ENCODE results near the gene MUC5AC.

MUC5AC gene

GRCh38 chr11:1118755-1119603 lies 38.8 kb upstream of the MUC5AC start:
- Histone ChIP-seq H3K36me3 (ENCODE audit: control insufficient read depth in 4 of 4, insufficient read depth in 4 of 4, low read length in 3 of 4) (no peaks in the 10 kb centered on the region), H3K4me1 (ENCODE audit: control extremely low read depth in 1 of 4, control insufficient read depth in 4 of 4, insufficient read depth in 4 of 4, low read length in 3 of 4) (no peaks in the 10 kb centered on the region), H3K27ac (ENCODE audit: insufficient read depth in 1 of 2, low read depth in 1 of 2, low read length in 2 of 2, poor library complexity in 1 of 2, severe bottlenecking in 2 of 2) (no peak overlapping the region), H3K9me3 (ENCODE audit: control extremely low read depth in 1 of 5, control insufficient read depth in 4 of 5, insufficient read depth in 2 of 5, low read depth in 1 of 5, low read length in 4 of 5) (no peaks in the 10 kb centered on the region), H3K4me3 (ENCODE audit: control insufficient read depth in 1 of 7, extremely low read depth in 1 of 7, insufficient read depth in 4 of 7, low read depth in 2 of 7, low read length in 6 of 7) (no peak overlapping the region), H3K27me3 (replicated peaks in 2 of 5; ENCODE audit: control insufficient read depth in 4 of 5, insufficient read depth in 5 of 5, low read length in 4 of 5) (peaks cover 0 to 10% (median 0%) of the 10 kb centered on the region in 5 experiments)
- ChIA-PET CTCF (no interaction called here), POLR2A (no interaction called here)
- WGBS (ENCODE audit: insufficient coverage), result 88% methylated on average over 20 of the region's 22 CpGs
- DNase-seq, result no peak

- no peak overlapping the region for H3K27ac ChIP-seq (ENCODE audit: insufficient read depth in 1 of 2, low read depth in 1 of 2, low read length in 2 of 2, poor library complexity in 1 of 2, severe bottlenecking in 2 of 2)
- no peaks in the 10 kb centered on the region for H3K4me1 ChIP-seq (ENCODE audit: control extremely low read depth in 1 of 4, control insufficient read depth in 4 of 4, insufficient read depth in 4 of 4, low read length in 3 of 4)
- no peak for DNase-seq
- 96% methylated on average over 14 of the region's 17 CpGs for WGBS (ENCODE audit: insufficient coverage)
- H3K9me3 ChIP-seq (ENCODE audit: control extremely low read depth in 1 of 5, control insufficient read depth in 4 of 5, insufficient read depth in 2 of 5, low read depth in 1 of 5, low read length in 4 of 5), result no peaks in the 10 kb centered on the region
- ChIA-PET POLR2A (no interaction called here), CTCF (no interaction called here)
- no peak overlapping the region for H3K4me3 ChIP-seq (ENCODE audit: control insufficient read depth in 1 of 7, extremely low read depth in 1 of 7, insufficient read depth in 4 of 7, low read depth in 2 of 7, low read length in 6 of 7)
- no peaks in the 10 kb centered on the region for H3K36me3 ChIP-seq (ENCODE audit: control insufficient read depth in 4 of 4, insufficient read depth in 4 of 4, low read length in 3 of 4)
- peaks cover 0 to 10% (median 0%) of the 10 kb centered on the region in 5 experiments for H3K27me3 ChIP-seq (replicated peaks in 2 of 5; ENCODE audit: control insufficient read depth in 4 of 5, insufficient read depth in 5 of 5, low read length in 4 of 5)
Measured at GRCh38 chr11:1119604-1120146, 38.1 kb upstream of the MUC5AC start.

GRCh38 chr11:1120532-1121330 lies 37.0 kb upstream of the MUC5AC start:
- peaks cover 0 to 10% (median 0%) of the 10 kb centered on the region in 5 experiments for H3K27me3 ChIP-seq (replicated peaks in 2 of 5; ENCODE audit: control insufficient read depth in 4 of 5, insufficient read depth in 5 of 5, low read length in 4 of 5)
- H3K4me1 ChIP-seq (ENCODE audit: control extremely low read depth in 1 of 4, control insufficient read depth in 4 of 4, insufficient read depth in 4 of 4, low read length in 3 of 4), result no peaks in the 10 kb centered on the region
- ChIA-PET POLR2A (no interaction called here), CTCF (no interaction called here)
- no peak overlapping the region for H3K27ac ChIP-seq (ENCODE audit: insufficient read depth in 1 of 2, low read depth in 1 of 2, low read length in 2 of 2, poor library complexity in 1 of 2, severe bottlenecking in 2 of 2)
- no peaks in the 10 kb centered on the region for H3K9me3 ChIP-seq (ENCODE audit: control extremely low read depth in 1 of 5, control insufficient read depth in 4 of 5, insufficient read depth in 2 of 5, low read depth in 1 of 5, low read length in 4 of 5)
- no peaks in the 10 kb centered on the region for H3K36me3 ChIP-seq (ENCODE audit: control insufficient read depth in 4 of 4, insufficient read depth in 4 of 4, low read length in 3 of 4)
- H3K4me3 ChIP-seq (ENCODE audit: control insufficient read depth in 1 of 7, extremely low read depth in 1 of 7, insufficient read depth in 4 of 7, low read depth in 2 of 7, low read length in 6 of 7), result no peak overlapping the region
- 87% methylated on average over 25 of the region's 27 CpGs for whole genome bisulfite sequencing (ENCODE audit: insufficient coverage)
- no peak for DNase-seq

- peaks cover 0 to 10% (median 0%) of the 10 kb centered on the region in 5 experiments for H3K27me3 ChIP-seq (replicated peaks in 2 of 5; ENCODE audit: control insufficient read depth in 4 of 5, insufficient read depth in 5 of 5, low read length in 4 of 5)
- H3K4me1 ChIP-seq (ENCODE audit: control extremely low read depth in 1 of 4, control insufficient read depth in 4 of 4, insufficient read depth in 4 of 4, low read length in 3 of 4), result no peaks in the 10 kb centered on the region
- no peaks in the 10 kb centered on the region for H3K9me3 ChIP-seq (ENCODE audit: control extremely low read depth in 1 of 5, control insufficient read depth in 4 of 5, insufficient read depth in 2 of 5, low read depth in 1 of 5, low read length in 4 of 5)
- no peak for DNase-seq
- H3K36me3 ChIP-seq (ENCODE audit: control insufficient read depth in 4 of 4, insufficient read depth in 4 of 4, low read length in 3 of 4), result no peaks in the 10 kb centered on the region
- no peak overlapping the region for H3K27ac ChIP-seq (ENCODE audit: insufficient read depth in 1 of 2, low read depth in 1 of 2, low read length in 2 of 2, poor library complexity in 1 of 2, severe bottlenecking in 2 of 2)
- no peak overlapping the region for H3K4me3 ChIP-seq (ENCODE audit: control insufficient read depth in 1 of 7, extremely low read depth in 1 of 7, insufficient read depth in 4 of 7, low read depth in 2 of 7, low read length in 6 of 7)
- POLR2A ChIA-PET, result no interaction called here
- CTCF ChIA-PET, result no interaction called here
- WGBS (ENCODE audit: insufficient coverage), result 92% methylated on average over 19 of the region's 19 CpGs
Measured at GRCh38 chr11:1121331-1121812, 36.4 kb upstream of the MUC5AC start.

- no peak for DNase-seq
- no peaks in the 10 kb centered on the region for H3K4me1 ChIP-seq (ENCODE audit: control extremely low read depth in 1 of 4, control insufficient read depth in 4 of 4, insufficient read depth in 4 of 4, low read length in 3 of 4)
- no peak overlapping the region for H3K4me3 ChIP-seq (ENCODE audit: control insufficient read depth in 1 of 7, extremely low read depth in 1 of 7, insufficient read depth in 4 of 7, low read depth in 2 of 7, low read length in 6 of 7)
- WGBS (ENCODE audit: insufficient coverage), result 86% methylated on average over 24 of the region's 28 CpGs
- CTCF ChIA-PET, result interaction anchor here (1.3 kb wide), 1 partner anchor 66 kb away, joined by 3 read pairs; no protein-coding TSS in a partner anchor
- H3K27me3 ChIP-seq (replicated peaks in 2 of 5; ENCODE audit: control insufficient read depth in 4 of 5, insufficient read depth in 5 of 5, low read length in 4 of 5), result peaks cover 0 to 10% (median 0%) of the 10 kb centered on the region in 5 experiments
- H3K9me3 ChIP-seq (ENCODE audit: control extremely low read depth in 1 of 5, control insufficient read depth in 4 of 5, insufficient read depth in 2 of 5, low read depth in 1 of 5, low read length in 4 of 5), result no peaks in the 10 kb centered on the region
- no peak overlapping the region for H3K27ac ChIP-seq (ENCODE audit: insufficient read depth in 1 of 2, low read depth in 1 of 2, low read length in 2 of 2, poor library complexity in 1 of 2, severe bottlenecking in 2 of 2)
- POLR2A ChIA-PET, result no interaction called here
- no peaks in the 10 kb centered on the region for H3K36me3 ChIP-seq (ENCODE audit: control insufficient read depth in 4 of 4, insufficient read depth in 4 of 4, low read length in 3 of 4)
Measured at GRCh38 chr11:1121813-1122663, 35.7 kb upstream of the MUC5AC start.

- Histone ChIP-seq H3K4me1 (ENCODE audit: control extremely low read depth in 1 of 4, control insufficient read depth in 4 of 4, insufficient read depth in 4 of 4, low read length in 3 of 4) (no peaks in the 10 kb centered on the region), H3K27me3 (replicated peaks in 2 of 5; ENCODE audit: control insufficient read depth in 4 of 5, insufficient read depth in 5 of 5, low read length in 4 of 5) (peaks cover 0 to 10% (median 0%) of the 10 kb centered on the region in 5 experiments), H3K4me3 (ENCODE audit: control insufficient read depth in 1 of 7, extremely low read depth in 1 of 7, insufficient read depth in 4 of 7, low read depth in 2 of 7, low read length in 6 of 7) (no peak overlapping the region), H3K27ac (ENCODE audit: insufficient read depth in 1 of 2, low read depth in 1 of 2, low read length in 2 of 2, poor library complexity in 1 of 2, severe bottlenecking in 2 of 2) (no peak overlapping the region), H3K36me3 (ENCODE audit: control insufficient read depth in 4 of 4, insufficient read depth in 4 of 4, low read length in 3 of 4) (no peaks in the 10 kb centered on the region), H3K9me3 (ENCODE audit: control extremely low read depth in 1 of 5, control insufficient read depth in 4 of 5, insufficient read depth in 2 of 5, low read depth in 1 of 5, low read length in 4 of 5) (no peaks in the 10 kb centered on the region)
- 65% methylated on average over 7 of the region's 7 CpGs for WGBS (ENCODE audit: insufficient coverage)
- ChIA-PET CTCF (interaction anchor here (1.3 kb wide), 1 partner anchor 66 kb away, joined by 3 read pairs; no protein-coding TSS in a partner anchor), POLR2A (no interaction called here)
- DNase-seq, result no peak
Measured at GRCh38 chr11:1122664-1123002, 35.1 kb upstream of the MUC5AC start.

All from common myeloid progenitor, CD34-positive (primary cell).